Activated CD8-positive, alpha-beta memory T cell treated with anti-CD3 and anti-CD28 coated beads, Interleukin-2, amount 10 ng/mL, durations not matched to agents 7 days and 5 days (primary cell): ENCODE results near the gene CEBPE. TPM values are rescaled to one million over a fixed set of nuclear protein-coding genes. Genes with fewer than 3 reads are reported as not detected.

Experiments
- ATAC-seq: fragments of 150-1000 bp; cut with Tn5 transposase; one replicate; pipeline ENCODE4 v1.10.0; 2021; ENCODE audit warnings: moderate library complexity
- CTCF ChIA-PET: fragments of 350-600 bp; sonication (Branson Sonifier 250); formaldehyde crosslinking; loops from one replicate; lab custom pipeline; 2021; ENCODE audit warnings: antibody characterized with exemption; lab: Charles Lee
- DNase-seq: peaks from one replicate; pipeline ENCODE4 v3.0.0-alpha.2; 2020
- H3K27ac Mint-ChIP-seq: one replicate; pipeline ENCODE4 v1.8.0; 2021; ENCODE audit warnings: mild to moderate bottlenecking, mixed read lengths
- H3K27me3 Mint-ChIP-seq: one replicate; pipeline ENCODE4 v1.8.0; 2021; ENCODE audit warnings: mixed read lengths
- H3K36me3 Mint-ChIP-seq: one replicate; pipeline ENCODE4 v1.8.0; 2021; ENCODE audit warnings: mild to moderate bottlenecking, mixed read lengths
- H3K4me1 Mint-ChIP-seq: one replicate; pipeline ENCODE4 v1.8.0; 2021; ENCODE audit warnings: mixed read lengths
- H3K4me3 Mint-ChIP-seq: one replicate; pipeline ENCODE4 v1.8.0; 2021; ENCODE audit warnings: mild to moderate bottlenecking, moderate library complexity, mixed read lengths
- H3K9me3 Mint-ChIP-seq: one replicate; pipeline ENCODE4 v1.8.0; 2022; ENCODE audit warnings: low read depth, mixed read lengths
- total RNA-seq, 2 experiments: library from RNA; stranded (reverse); gene quantifications; one replicate each; pipeline ENCODE4 v1.2.3, GENCODE V29; 2021

Gene CEBPE
- total RNA-seq, 2 experiments from 2014 or later = 0.79 TPM; not detected in 1

DNA sequence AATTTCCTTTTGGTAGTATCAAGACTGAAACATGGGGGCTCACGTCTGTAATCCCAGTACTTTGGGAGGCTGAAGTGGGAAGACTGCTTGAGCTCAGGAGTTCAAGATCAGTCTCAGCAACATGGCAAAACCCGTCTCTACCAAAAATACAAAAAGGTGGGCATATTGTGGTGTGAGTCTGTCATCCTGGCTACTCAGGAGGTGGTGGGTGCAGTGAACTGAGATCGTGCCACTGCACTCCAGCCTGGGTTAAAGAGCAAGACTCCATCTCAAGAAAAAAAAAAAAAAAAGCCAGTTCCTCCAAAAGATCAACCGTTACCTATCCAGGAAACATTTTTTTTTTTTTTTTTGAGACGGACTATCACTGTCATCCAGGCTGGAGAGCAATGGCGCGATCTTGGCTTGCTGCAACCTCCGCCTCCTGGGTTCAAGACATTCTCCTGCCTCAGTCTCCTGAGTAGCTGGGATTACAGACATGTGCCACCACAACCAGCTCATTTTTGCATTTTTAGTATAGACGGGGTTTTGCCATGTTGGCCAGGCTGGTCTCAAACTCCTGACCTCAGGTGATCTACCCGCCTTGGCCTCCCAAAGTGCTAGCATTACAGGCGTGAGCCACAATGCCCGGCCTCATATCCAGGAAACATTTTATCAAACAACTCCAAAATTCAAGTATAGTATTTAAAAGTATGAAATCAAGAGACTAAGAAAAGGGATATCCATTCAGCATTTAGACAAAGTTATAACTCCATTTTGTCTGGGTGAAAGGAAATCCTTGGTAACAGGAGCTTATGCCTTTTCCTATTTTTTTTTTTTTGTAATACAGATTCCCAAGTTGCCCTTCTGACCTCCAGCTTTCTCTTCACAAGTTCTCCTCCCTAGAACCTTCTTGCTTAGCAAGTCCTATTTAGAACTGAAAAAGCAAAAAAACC is 27.5 kb downstream of the CEBPE start:
- no peak for ATAC-seq
- H3K4me3 Mint-ChIP-seq = no peak overlapping the region
- H3K9me3 Mint-ChIP-seq = no peaks in the 10 kb centered on the region
- CTCF ChIA-PET = interaction anchor here (0.7 to 3.8 kb wide), 17 partner anchors 14 to 288 kb away, joined by 3 to 22 read pairs (median 4); partner anchors contain the start of gene AJUBA
- no peak for DNase-seq
- no peaks in the 10 kb centered on the region for H3K27me3 Mint-ChIP-seq
- peaks cover 43% of the 10 kb centered on the region for H3K36me3 Mint-ChIP-seq
- no peak overlapping the region for H3K27ac Mint-ChIP-seq
- H3K4me1 Mint-ChIP-seq = peaks cover 26% of the 10 kb centered on the region

DNA sequence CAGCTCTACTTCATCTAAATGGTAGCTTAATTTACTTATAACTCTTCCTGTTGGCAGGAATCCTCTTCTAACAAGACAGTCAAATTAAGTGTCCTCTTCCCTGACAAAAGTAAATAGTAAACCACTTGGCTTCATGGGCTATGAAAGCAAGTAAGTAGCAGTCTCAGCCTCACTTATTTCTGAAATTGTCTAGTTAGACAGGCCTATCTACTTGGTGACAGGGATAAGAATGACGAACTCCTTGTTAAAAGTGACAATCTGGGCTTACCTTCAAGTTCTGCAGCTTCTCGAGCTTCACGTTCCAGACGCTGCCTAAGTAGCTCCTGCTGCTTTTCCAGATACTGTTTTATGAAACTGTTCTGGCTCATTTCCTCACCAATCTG is 28.8 kb downstream of the CEBPE start:
- CTCF ChIA-PET = interaction anchor here (1.7 to 3.8 kb wide), 3 partner anchors 13 to 30 kb away, joined by 5 to 22 read pairs (median 14); no protein-coding TSS in a partner anchor
- H3K4me1 Mint-ChIP-seq = peaks cover 31% of the 10 kb centered on the region
- no peaks in the 10 kb centered on the region for H3K27me3 Mint-ChIP-seq
- no peak overlapping the region for H3K27ac Mint-ChIP-seq
- no peak overlapping the region for H3K4me3 Mint-ChIP-seq
- DNase-seq (no peak), ATAC-seq (no peak)
- H3K9me3 Mint-ChIP-seq = no peaks in the 10 kb centered on the region
- peaks cover 47% of the 10 kb centered on the region for H3K36me3 Mint-ChIP-seq

DNA sequence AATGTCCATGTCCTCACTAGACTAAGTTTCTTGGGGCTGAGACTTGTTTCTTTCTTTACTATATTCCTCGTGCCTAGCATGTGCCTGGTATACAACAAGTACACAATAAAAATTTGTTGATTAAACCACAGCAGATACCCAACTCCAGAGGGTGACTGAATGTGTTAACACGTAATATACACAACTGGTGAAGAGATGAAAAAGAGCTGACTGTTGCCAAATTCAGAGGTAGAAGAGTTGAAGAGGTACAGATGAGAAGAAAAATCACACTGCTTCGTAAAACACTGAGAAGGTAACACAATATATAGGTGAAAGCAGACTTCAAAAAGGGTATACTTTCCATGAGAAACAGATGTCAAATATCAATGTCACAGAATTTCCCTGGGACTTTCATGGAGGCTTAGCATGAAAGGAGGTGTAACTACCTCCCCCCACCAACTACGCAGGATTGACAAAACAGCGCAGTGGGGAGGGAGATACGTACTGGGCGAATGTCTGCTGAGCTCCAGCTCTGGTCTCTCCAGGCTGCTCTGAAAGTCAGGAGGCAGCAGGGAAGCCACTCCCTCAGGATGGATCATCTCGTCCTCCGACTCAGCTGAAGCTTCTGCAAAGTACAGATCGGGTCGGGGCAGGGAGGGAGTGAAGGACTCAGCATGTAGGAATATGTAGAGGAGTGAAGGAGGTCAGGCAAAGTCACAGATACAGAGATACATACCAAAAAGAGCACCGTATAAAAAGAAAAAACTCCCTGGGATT is 29.4 kb downstream of the CEBPE start:
- H3K36me3 Mint-ChIP-seq = peaks cover 49% of the 10 kb centered on the region
- ATAC-seq = no peak

DNA sequence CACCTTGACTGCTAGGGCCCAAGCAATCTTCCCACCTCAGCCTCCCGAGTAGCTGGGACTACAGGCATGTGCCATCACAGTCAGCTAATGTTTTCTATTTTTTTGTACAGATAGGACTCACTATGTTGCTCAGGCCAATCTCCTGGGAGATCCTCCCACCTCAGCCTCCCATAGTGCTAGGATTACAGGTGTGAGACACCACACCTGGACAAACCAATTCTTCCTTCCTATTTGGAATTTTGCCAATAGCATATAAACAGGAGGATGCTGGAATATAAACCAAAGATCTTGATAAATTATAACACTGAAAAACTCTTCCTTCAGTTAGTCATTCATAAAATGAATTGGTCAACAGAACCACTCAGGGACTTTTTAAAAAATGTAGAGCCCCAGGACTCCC is 32.5 kb downstream of the CEBPE start:
- CTCF ChIA-PET = interaction anchor here (1.1 to 2.1 kb wide), 2 partner anchors 15 to 18 kb away, joined by 4 to 5 read pairs; no protein-coding TSS in a partner anchor
- no peak overlapping the region for H3K27ac Mint-ChIP-seq
- H3K4me1 Mint-ChIP-seq = peaks cover 12% of the 10 kb centered on the region
- no peaks in the 10 kb centered on the region for H3K27me3 Mint-ChIP-seq
- DNase-seq (no peak), ATAC-seq (no peak)
- peaks cover 41% of the 10 kb centered on the region for H3K36me3 Mint-ChIP-seq
- no peak overlapping the region for H3K4me3 Mint-ChIP-seq
- no peaks in the 10 kb centered on the region for H3K9me3 Mint-ChIP-seq

More for the DNA sequence above, 29.4 kb downstream of the CEBPE start:
- no peaks in the 10 kb centered on the region for H3K27me3 Mint-ChIP-seq
- H3K4me3 Mint-ChIP-seq = no peak overlapping the region
- no peak for DNase-seq
- CTCF ChIA-PET = interaction anchor here (1.7 to 3.8 kb wide), 3 partner anchors 13 to 31 kb away, joined by 5 to 22 read pairs (median 14); no protein-coding TSS in a partner anchor
- H3K4me1 Mint-ChIP-seq = peaks cover 31% of the 10 kb centered on the region
- H3K9me3 Mint-ChIP-seq = no peaks in the 10 kb centered on the region
- H3K27ac Mint-ChIP-seq = no peak overlapping the region

DNA sequence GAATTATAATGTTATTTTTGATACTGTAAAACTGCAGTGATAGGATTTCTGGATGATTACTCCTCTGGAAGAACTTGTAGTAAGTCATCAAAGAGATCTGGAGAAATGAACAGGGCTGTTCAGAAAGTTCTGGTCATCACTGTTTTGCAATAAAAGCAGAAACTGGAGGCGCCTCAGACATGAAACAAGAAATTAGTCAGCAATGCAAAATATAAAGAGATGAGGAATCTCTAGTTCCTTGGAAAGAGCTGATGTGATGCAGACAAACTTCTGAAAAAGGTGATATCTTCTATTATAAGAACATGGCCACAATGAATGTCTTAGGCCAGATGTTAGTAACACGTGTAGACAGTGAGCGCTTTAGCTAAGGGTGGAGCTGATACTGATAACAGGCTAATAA is 33.6 kb downstream of the CEBPE start:
- CTCF ChIA-PET = interaction anchor here (1.1 to 1.7 kb wide), 3 partner anchors 9 to 28 kb away, joined by 4 to 5 read pairs (median 4); partner anchors contain the start of gene CDH24
- Mint-ChIP-seq H3K36me3 (peaks cover 42% of the 10 kb centered on the region), H3K27ac (no peak overlapping the region), H3K27me3 (no peaks in the 10 kb centered on the region), H3K4me1 (peaks cover 12% of the 10 kb centered on the region), H3K4me3 (no peak overlapping the region), H3K9me3 (no peaks in the 10 kb centered on the region)
- DNase-seq = no peak
- ATAC-seq = no peak

DNA sequence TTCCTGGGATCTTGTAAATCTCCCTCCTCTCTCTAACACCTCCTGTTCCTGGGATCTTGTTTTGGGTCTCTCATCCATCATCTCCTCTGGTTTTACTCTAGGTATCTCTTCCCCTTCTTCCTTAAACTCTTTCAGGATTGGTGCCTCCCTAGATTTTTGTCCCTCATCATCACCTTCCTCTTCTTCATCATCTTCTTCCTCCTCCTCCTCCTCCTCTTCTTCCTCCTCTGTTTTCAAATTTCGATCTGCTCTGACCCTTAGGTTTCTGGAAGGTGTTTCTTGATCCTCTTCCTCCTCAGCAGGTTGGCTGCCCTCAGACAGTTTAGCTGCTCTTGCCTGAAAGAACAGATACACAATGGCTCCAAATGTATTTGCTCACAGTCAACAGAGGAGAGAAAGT is 38.6 kb downstream of the CEBPE start:
- CTCF ChIA-PET = interaction anchor here (0.8 to 7.7 kb wide), 3 partner anchors 10 to 15 kb away, joined by 3 to 56 read pairs (median 8); partner anchors contain the start of genes ACIN1 and C14orf119
- peaks cover 40% of the 10 kb centered on the region for H3K36me3 Mint-ChIP-seq
- no peaks in the 10 kb centered on the region for H3K27me3 Mint-ChIP-seq
- no peak overlapping the region for H3K4me3 Mint-ChIP-seq
- ATAC-seq = no peak
- peak overlapping the region; percentile 41 for H3K27ac Mint-ChIP-seq
- peaks cover 3% of the 10 kb centered on the region for H3K4me1 Mint-ChIP-seq
- DNase-seq = no peak
- no peaks in the 10 kb centered on the region for H3K9me3 Mint-ChIP-seq

DNA sequence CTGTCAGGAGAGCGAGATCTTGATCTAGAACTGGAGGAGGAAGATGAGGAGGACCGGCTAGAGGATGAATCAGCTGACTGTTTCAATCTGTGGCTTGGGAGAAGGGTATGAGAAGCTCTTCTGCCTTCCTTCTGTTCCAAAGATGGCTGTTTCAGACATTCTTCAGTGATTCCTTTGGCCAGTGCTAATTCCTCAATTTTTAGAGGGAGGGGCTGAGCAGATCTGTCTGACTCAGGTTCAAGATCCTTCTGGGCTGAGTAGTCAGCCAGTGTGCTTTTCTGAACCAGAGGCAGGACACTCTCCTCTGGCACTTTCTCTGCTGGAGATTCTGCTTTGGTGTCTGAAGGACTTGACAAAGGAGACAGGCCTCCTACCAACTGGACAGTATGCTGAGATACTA is 39.3 kb downstream of the CEBPE start:
- no peaks in the 10 kb centered on the region for H3K9me3 Mint-ChIP-seq
- DNase-seq (no peak), ATAC-seq (no peak)
- no peak overlapping the region for H3K27ac Mint-ChIP-seq
- H3K4me1 Mint-ChIP-seq = peaks cover 2% of the 10 kb centered on the region
- no peak overlapping the region for H3K4me3 Mint-ChIP-seq
- H3K36me3 Mint-ChIP-seq = peaks cover 42% of the 10 kb centered on the region
- CTCF ChIA-PET = interaction anchor here (2.1 to 7.7 kb wide), 2 partner anchors 9 to 12 kb away, joined by 8 to 56 read pairs; no protein-coding TSS in a partner anchor
- H3K27me3 Mint-ChIP-seq = no peaks in the 10 kb centered on the region

DNA sequence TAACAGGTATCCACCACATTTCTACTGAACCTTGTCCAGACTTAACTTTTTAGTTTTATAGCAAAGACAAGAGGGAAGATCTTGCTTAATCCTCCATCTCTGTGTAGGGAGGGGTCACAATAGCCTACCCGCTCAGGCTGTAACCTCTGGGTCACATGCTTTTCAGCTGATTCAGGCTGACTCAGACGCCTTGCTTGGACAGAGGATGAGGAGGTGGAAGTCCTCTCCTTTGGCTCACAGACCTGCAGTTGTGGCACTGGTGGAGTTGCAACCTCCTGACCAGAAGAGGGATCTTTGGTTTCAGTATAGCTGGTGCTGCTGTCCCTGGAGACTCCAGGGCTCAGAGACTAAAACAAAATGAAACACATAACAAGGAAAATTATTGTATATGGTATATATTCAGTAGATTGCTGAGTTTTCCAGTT is 40.4 kb downstream of the CEBPE start:
- no peak overlapping the region for H3K4me3 Mint-ChIP-seq
- CTCF ChIA-PET = interaction anchor here (1.4 to 7.7 kb wide), 3 partner anchors 11 to 84 kb away, joined by 4 to 56 read pairs (median 33); partner anchors contain the start of genes ACIN1 and C14orf119
- DNase-seq = no peak
- H3K36me3 Mint-ChIP-seq = peaks cover 42% of the 10 kb centered on the region
- no peak for ATAC-seq
- peaks cover 2% of the 10 kb centered on the region for H3K4me1 Mint-ChIP-seq
- no peaks in the 10 kb centered on the region for H3K27me3 Mint-ChIP-seq
- peak overlapping the region; percentile 28 for H3K27ac Mint-ChIP-seq
- H3K9me3 Mint-ChIP-seq = no peaks in the 10 kb centered on the region

DNA sequence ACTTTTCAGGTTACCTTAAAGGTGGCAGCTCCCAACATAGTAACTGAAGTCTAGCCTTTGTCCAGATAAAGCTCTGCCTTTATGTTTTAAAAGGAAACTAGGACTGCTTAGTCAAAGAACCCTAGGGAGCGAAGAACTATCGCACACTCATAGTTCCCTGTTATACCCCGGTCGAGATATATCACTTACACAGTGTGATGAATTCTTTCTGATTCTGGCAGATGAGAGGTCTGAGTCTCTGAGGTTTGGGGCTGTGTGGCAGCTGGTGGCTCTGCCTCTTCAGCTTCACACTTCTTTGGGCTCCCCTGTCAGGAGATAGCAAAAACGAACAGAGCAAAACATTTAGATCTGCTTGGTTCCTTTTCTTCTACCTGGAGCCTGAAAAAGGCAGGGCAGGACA is 41.1 kb downstream of the CEBPE start:
- peaks cover 40% of the 10 kb centered on the region for H3K36me3 Mint-ChIP-seq
- no peak for DNase-seq
- no peak for ATAC-seq
- no peaks in the 10 kb centered on the region for H3K27me3 Mint-ChIP-seq
- no peaks in the 10 kb centered on the region for H3K9me3 Mint-ChIP-seq
- peaks cover 2% of the 10 kb centered on the region for H3K4me1 Mint-ChIP-seq
- no peak overlapping the region for H3K4me3 Mint-ChIP-seq
- H3K27ac Mint-ChIP-seq = peak overlapping the region; percentile 6
- CTCF ChIA-PET = interaction anchor here (0.9 to 7.7 kb wide), 14 partner anchors 10 to 295 kb away, joined by 3 to 56 read pairs (median 8); partner anchors contain the start of genes ACIN1, AJUBA, C14orf119 and CDH24

DNA sequence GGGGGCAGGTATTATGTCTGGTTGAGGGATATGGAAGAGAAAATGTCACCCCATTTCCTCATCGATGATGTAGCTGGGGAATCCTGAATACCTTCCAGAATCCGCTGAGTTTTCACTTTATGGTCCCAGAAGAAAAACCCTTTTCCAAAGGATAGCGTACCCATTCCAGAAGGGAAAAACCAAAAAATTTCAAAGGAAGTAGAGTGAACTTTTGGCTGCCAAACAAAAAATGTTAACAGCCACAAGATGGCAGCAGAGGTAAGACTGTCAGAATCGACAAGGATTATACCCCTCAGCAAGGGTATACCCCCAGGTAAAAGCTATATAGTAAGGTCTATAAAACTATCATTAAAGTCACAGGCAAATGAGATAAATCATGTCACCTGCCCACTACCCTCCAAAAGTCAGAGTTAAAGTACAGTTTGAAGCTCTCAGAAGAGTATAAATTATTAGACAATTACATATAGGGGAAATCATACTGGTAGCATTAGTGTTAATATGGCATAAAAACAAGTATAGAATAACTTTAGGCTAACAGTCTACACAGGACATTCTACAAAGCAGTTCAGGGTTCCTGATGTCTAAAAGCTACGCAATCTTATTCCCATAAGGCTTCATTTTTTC is 42.2 kb downstream of the CEBPE start:
- ATAC-seq (peak; percentile 58), DNase-seq (no peak)
- H3K27ac Mint-ChIP-seq = no peak overlapping the region
- peaks cover 48% of the 10 kb centered on the region for H3K36me3 Mint-ChIP-seq
- no peaks in the 10 kb centered on the region for H3K27me3 Mint-ChIP-seq
- H3K4me3 Mint-ChIP-seq = no peak overlapping the region
- peaks cover 6% of the 10 kb centered on the region for H3K4me1 Mint-ChIP-seq
- no peaks in the 10 kb centered on the region for H3K9me3 Mint-ChIP-seq
- CTCF ChIA-PET = interaction anchor here (0.5 to 7.7 kb wide), 28 partner anchors 8 to 303 kb away, joined by 3 to 56 read pairs (median 4); partner anchors contain the start of genes ACIN1, AJUBA, C14orf119 and CDH24

DNA sequence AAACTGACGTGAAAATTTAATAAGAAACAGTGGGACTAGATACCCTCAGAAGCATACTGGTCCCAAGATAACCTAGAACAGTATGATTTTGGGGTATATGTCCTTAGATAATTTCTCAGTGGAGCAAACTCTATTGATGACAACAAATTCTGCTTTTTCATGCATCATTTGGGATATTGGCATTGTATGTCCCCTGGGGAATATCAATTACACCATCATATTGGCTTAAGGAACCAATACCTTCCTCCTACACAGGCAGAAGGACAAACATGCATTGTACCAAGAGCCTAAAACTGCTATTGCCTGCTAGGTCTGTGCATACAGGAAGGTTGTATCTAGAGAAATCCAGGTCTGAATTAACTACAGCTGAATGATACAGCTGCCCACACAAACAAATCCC is 44.1 kb downstream of the CEBPE start:
- CTCF ChIA-PET = interaction anchor here (0.9 to 1.6 kb wide), 3 partner anchors 17 to 46 kb away, joined by 3 to 4 read pairs (median 3); no protein-coding TSS in a partner anchor
- Mint-ChIP-seq H3K36me3 (peaks cover 41% of the 10 kb centered on the region), H3K4me3 (no peak overlapping the region), H3K4me1 (peaks cover 17% of the 10 kb centered on the region), H3K27me3 (no peaks in the 10 kb centered on the region), H3K9me3 (no peaks in the 10 kb centered on the region), H3K27ac (no peak overlapping the region)
- no peak for DNase-seq
- ATAC-seq = no peak

DNA sequence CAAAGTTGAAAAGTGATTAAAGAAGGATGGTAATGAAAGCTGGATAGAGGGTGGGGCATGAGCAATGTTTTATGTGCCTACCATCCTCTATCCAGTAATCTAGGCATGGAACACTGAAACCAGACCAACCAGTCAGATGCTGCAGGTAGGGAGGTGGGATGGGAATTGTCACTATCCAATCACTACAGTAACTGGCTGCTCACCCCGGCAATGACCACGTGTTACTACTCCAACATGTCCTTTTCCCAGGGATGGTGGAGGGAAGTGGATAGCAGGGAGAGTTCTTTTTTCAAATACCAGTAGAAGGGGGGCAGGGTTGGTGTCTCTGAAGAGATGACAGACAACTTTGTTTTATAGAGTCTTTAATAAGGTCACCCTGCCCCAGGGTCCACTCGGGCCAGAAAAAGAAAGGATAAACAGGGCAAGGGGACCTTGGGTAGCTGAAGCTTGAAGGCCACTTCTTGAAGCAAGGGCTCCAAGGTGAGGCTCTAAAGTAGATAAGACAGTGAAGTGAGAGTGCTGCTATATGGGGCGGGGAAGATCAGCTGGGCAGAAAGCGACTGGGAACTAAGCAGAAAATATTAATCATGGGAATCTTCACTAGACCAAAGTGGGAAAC is 47.0 kb downstream of the CEBPE start:
- H3K4me1 Mint-ChIP-seq = peaks cover 30% of the 10 kb centered on the region
- H3K27ac Mint-ChIP-seq = peak overlapping the region; percentile 91
- H3K9me3 Mint-ChIP-seq = no peaks in the 10 kb centered on the region
- H3K27me3 Mint-ChIP-seq = no peaks in the 10 kb centered on the region
- peak overlapping the region; percentile 90 for H3K4me3 Mint-ChIP-seq
- ATAC-seq (no peak), DNase-seq (no peak)
- CTCF ChIA-PET = interaction anchor here (0.7 to 3.4 kb wide), 21 partner anchors 9 to 392 kb away, joined by 3 to 26 read pairs (median 5); partner anchors contain the start of genes ACIN1, AJUBA, C14orf119 and CDH24
- H3K36me3 Mint-ChIP-seq = peaks cover 44% of the 10 kb centered on the region
